HG03565 (cell line): ENCODE data around the gene HUS1B.
"Not testable (repeated sequence)": the region's sequence is repeated elsewhere in the genome, so short reads cannot be mapped to it uniquely, and the experiment has no call there.

ENCODE experiments used
- ATAC-seq: cut with Tn5 transposase; IDR thresholded peaks from one replicate; pipeline ENCODE4 v1.9.1; 2021; ENCODE audit warnings: mild to moderate bottlenecking, moderate library complexity; ENCODE audit not compliant: unreplicated experiment

Gene HUS1B

DNA sequence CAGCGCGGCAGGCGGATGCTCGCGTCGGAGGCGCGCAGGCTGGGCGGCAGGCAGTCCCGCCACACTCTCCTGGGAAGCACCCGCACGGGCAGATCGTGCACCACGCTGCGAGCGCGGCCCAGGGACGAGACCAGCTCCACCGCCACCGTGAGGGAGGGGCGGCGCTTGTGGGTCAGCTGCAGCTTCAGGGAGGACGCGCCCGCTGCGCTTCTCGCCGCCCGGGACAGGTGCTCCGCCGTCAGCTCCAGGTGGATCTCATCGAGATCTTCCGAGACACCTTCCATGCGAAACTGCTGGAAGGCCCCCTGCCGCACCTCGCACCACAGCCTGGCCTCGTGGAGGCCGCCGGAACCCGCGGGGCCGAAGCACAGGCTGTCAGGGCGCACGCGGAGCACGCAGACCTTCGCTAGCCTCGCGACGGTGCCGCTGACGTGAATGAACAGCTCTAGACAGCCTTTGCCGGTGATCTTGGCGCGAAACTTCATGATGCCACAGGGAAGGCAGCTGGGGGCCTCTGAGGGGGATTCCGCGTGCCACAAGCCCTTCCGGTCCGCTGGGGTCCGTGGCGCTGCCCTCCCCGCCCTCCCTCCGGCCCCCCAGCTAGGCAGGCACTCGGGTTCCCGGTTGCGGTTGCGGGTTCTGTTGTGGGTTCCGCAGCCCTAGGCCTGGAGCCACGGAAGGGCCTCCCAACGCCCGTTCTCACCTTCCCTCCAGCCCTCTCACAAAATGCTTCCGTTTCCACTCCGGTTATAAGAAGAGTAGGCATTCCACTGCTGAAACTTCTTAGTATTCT lies at the start of gene HUS1B:
Gene HUS1B (minus strand): TSS at position 641 of the 793 bp plus-strand sequence. CDS start 156 bp downstream, at position 485.
- no peak for ATAC-seq

GRCh38 chr6:706146-706545 lies 49.2 kb upstream of the HUS1B start:
- ATAC-seq = no peak

DNA sequence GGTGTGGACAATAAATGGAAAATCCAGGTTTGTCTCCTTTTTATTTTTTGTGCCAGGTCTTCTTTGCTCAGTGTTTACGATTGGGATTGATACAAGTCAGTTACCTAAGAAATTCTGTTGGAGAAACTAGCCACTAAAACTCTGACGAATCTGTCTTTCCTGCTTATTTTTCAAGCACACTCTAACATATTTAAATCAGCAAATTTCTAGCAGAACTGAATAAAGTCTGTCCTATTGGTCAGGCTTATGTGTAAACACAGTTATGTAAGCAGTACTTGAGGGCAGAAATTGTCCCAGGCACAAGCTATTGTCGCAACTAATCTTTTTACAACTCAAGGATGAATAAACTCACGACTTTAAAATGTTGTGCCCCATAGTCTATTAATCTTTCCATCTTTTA lies 48.1 kb upstream of the HUS1B start:
- no peak for ATAC-seq

DNA sequence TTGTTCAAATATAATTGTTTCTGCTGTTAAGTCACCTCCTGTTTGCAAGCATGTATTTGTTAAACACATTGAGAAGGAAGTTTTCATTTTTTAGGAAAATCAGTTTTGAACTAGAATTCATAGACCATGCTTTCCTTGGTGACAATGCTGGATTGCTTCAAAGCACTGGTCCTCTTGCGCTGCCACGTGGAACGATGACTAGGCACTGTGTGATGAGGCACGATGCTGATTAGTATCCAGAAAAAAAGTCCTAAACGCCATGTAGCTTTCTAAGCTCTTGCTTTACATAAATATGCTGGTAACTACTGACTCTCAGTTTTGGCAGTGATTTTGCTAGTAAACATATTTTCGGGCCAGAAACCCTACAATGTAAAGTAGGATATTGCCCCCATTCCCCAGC lies 47.1 kb upstream of the HUS1B start:
- no peak for ATAC-seq

- no peak for ATAC-seq
These were observed 46.7 kb upstream of the HUS1B start for GRCh38 chr6:703552-703951.

GRCh38 chr6:701700-702479 lies 45.0 kb upstream of the HUS1B start:
- no peak for ATAC-seq

- ATAC-seq = no peak
These were observed 44.3 kb upstream of the HUS1B start for GRCh38 chr6:701215-701614.

DNA sequence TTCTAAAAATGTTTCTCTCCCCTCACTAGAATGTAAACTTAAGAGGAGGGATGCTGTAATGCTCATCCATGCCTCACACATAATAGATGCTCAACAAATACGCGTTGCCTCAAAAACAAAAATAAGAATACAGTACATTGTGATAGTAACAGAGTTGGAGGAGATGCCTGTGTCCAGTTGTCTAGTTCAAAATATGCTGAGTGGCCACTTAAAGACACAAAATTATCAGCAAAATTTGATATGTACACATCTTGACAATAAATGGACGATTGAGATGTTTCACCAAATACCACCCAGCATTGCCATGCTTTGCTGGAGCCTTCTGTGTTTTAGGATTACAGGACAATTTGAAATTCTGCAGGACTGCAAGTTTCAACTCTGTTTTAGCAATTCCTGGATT lies 43.6 kb upstream of the HUS1B start:
- ATAC-seq = no peak

- ATAC-seq = no peak
These were observed 42.4 kb upstream of the HUS1B start for GRCh38 chr6:699319-699718.

- ATAC-seq = not testable (repeated sequence)
These were observed 37.7 kb upstream of the HUS1B start for GRCh38 chr6:694431-695126.

DNA sequence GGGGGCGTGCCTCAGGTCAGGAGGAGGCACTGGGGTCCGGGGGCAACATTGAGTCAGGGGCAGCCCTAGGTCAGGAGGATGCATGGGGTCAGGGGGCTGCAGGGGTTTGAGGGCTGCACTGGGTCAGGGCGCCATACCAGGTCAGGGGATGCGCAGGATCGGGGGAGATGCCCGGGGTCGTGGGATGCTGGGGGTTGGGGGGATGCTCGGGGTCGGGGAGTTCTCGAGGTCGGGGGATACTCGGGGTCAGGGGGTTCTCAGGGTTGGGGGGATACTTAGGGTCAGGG lies 36.8 kb upstream of the HUS1B start:
- ATAC-seq = no peak

GRCh38 chr6:692858-693722 lies 36.2 kb upstream of the HUS1B start, which contains the start of gene EXOC2:
Gene EXOC2 (minus strand): TSS chr6:693139. CDS start chr6:637818, 55,321 bp downstream.
- peak; percentile 75 for ATAC-seq

- ATAC-seq = peak; percentile 54
These were observed 35.5 kb upstream of the HUS1B start for GRCh38 chr6:692356-692851.

DNA sequence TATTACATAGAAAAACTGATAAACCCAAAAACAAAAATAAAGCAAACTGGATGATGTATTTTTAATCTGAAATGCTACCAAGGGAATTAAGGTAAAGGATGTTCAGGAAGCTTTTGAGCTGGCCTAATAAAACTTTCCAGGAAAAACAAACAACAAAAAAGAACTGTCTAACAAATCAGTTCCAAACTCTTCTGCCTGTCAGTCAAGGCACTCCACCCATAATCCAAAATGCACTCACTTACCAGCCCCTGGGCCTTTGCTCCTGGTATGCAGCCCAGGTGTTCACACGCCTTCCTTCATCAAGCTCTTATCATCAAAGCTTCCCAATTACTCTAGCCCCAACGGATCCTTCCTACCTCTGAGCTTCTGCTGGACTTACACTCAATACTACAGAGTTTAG lies 32.3 kb upstream of the HUS1B start:
- no peak for ATAC-seq

GRCh38 chr6:686497-686896 lies 29.6 kb upstream of the HUS1B start:
- ATAC-seq = no peak

DNA sequence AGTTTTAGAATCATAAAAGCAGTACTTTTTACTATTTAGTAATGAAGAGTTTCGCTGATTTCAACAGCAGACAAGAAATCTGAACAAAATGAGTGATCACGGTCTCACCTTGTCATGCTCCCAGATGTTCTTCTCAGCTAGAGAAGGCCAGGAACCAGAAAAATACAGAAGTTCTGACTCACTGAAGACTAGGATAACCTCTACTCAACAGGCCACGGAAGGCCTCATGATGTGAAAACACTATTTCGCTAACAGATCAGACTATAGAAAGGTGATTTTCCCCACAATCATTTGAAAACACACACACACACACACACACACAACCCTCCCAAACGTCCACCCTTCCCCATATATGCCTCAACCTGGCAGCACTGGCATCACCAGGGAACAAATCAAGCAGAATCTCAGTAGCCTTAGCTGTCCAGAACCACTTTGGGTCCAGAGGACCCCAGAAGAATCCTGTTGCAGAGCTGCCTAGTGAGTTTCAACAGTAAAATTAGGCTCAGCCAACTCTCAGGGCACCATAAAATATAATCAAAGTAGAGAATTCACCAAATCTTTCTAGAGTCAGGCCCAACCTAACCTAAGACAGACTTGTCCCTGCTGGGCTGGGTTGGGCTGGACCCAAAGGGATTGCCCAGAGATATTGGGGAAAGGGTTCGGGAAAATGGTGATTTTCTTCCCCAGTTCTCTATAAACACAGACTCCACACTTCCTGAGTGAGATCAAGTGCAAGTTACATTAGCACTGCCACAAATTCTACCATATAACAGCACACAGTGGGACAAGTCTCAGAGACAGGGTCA lies 28.1 kb upstream of the HUS1B start:
- peak; percentile 86 for ATAC-seq

DNA sequence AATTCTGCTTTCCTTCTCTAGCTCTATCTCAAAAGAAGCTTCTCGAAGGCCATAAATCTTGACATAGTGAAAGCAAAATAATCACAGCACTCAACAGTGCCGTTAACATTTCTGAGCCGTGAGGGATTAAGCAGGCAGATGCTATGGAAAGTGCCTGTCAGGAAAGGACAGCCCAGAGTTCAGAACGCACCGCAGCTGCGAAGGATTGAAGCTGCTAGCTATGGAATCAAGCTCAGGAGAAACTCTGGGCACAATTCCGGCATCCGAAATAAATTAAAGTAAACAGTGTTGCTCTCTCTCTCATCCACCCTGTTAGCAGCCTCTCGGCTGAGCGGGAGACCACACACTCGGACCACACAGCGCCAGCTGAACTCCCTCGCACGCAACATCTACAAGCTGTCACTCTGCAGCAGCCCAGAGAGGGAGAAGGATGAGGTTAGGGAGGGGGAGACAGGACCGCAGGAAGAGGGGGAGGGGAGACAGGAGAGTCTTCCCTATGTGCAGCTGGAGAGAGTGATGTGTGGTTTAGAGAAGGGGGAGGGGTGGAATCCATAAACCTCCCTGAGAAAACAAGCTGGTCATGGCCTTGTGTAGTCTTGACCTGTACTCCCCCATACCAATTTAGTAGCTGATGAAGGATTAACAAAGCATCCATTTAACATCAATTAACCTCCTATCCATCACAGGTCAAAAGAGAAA lies 27.0 kb upstream of the HUS1B start:
- no peak for ATAC-seq

DNA sequence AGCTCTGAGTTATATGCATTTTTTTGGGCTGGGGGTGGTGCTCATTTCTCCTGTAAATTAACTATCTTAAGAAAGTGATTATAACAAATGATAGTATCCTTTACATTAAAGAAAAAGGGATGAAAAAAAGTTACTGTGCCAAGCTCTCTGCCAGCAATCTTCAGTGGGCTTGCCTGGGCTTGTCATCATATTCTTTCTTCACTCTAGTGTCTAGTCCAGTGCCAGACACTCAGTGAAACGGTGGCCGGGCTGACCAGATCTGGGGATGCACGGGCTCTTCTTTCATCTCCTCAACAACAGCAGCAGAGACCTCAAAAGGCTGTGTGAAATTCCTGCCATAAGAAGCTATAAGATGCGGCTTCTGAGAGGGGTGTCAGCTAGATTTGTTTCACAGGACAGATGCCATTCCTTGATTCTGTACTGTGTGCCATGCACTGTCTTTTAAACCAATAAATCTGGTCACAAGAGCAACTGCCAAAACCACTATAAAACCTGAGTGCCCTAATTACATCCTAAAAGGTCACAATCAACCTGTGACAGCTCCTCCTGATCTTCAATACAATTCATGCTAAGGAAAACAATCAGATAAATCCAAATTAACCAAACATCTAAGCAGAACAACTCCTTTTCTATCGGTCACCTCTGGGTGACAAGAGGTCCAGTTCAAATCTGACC lies 23.9 kb upstream of the HUS1B start:
- ATAC-seq = no peak

DNA sequence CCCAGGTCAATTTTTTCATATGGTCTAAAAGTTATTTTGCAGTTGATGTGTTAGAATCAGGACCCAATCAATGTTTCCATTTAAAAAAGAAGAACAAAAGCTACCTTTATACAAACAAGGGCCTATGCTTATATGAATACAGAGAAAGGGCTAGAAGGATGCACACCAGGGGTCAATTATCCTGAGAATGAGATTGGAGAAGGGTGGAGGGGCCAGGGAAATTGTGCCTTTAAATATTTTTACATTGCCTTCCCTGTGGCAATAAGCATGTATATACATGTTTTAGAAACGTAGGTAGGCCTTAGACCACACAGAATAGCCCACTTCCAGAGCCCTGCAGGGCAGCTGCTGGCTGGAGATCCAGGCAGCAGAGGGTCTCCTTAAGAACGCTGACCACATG lies 23.4 kb upstream of the HUS1B start:
- ATAC-seq = no peak
